Keratinocyte (primary cell): ENCODE results near the gene POLD1.

ENCODE experiments used
- CTCF ChIP-seq, 3 experiments: IDR thresholded peaks in 1 of 3; conservative IDR thresholded peaks in 1 of 3; optimal IDR thresholded peaks in 1 of 3; 2 replicates in 2 of 3; 3 replicates in 1 of 3; pipeline versions ENCODE3 to v1.5.1; 2011; ENCODE audit warnings: low read length in 3 of 3, mild to moderate bottlenecking in 3 of 3, moderate library complexity in 2 of 3, control low read depth in 1 of 3, inconsistent platforms in 1 of 3; ENCODE audit not compliant: insufficient read depth in 2 of 3; ENCODE audit errors: extremely low read depth in 1 of 3
- EZH2 ChIP-seq: IDR thresholded peaks from one replicate; pipeline ENCODE4 v1.6.1; 2012; ENCODE audit warnings: inconsistent platforms, mild to moderate bottlenecking, low read length, moderate library complexity

DNA sequence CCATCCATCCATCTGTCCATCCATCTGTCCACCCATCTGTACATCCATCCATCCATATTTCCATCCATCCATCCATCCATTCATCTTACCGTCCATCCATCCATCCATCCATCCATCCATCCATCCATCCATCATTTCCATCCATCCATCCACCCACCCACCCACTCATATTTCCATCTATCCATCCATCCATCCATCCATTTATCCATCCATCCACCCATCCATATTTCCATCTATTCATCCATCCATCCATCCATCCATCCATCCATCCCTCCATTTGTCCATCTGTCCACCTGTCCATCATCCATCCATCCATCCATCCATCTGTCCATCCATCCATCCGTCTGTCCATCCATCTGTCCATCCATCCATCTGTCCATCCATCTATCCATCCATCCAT is 71.8 kb downstream of the POLD1 start:
- TF ChIP-seq CTCF (optimal IDR thresholded peaks at IDR 0.05 in 1 of 3, IDR thresholded peaks at IDR 0.05 in 1 of 3, conservative IDR thresholded peaks at IDR 0.05 in 1 of 3; ENCODE audit: extremely low read depth in 1 of 3, insufficient read depth in 2 of 3, low read length in 3 of 3): no peak
- TF ChIP-seq EZH2: no peak
